ENCODE results near the gene PBX1. TPM values are rescaled to one million over a fixed set of nuclear protein-coding genes. Genes with fewer than 3 reads are reported as not detected.

PBX1 gene
- total and polyA plus RNA-seq, 2 donors (not counting 3 experiments of a cell fraction or from before 2014, with no cell fraction given): 10.7 to 24.1 TPM

DNA sequence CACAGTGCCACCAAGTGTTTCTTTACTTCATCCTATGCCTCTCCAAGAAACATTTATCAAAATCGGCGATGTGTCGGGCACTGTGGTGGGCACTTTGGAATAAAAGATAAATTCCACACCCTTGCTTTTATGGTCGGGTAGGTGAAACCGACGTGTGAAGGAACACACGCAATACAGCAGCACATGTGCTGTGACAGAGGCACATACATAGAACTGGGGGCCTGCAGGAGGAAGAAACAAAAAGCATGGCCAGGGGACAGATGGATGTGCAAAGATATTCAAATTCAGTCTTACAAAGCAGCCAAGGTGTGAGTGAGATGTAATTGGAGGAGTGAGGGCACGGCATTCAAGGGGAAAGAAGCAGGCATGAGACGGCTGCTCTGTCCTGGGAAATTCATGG is 282.0 kb downstream of the PBX1 start:
- dilution Hi-C loops (cut with MboI; ENCODE audit: extremely low pct_ligation_motif_present, low sequenced_read_pairs): no loop called here
- TF ChIP-seq GATA2 (IDR thresholded peaks at IDR 0.05; ENCODE audit: insufficient read depth, insufficient read length, low read depth, low read length) (no peak), FOS (IDR thresholded peaks at IDR 0.05; ENCODE audit: borderline replicate concordance, insufficient read depth, low read length) (no peak), EZH2 (IDR thresholded peaks at IDR 0.05; ENCODE audit: borderline replicate concordance, low read depth, low read length, severe bottlenecking) (no peak), JUN (IDR thresholded peaks at IDR 0.05; ENCODE audit: borderline replicate concordance, insufficient read depth, insufficient read length, low read depth) (no peak), POLR2A (IDR thresholded peaks at IDR 0.05; ENCODE audit: low read depth, low read length) (no peak), MYC (IDR thresholded peaks at IDR 0.05; ENCODE audit: low read depth, low read length) (no peak), POLR2AphosphoS5 (IDR thresholded peaks at IDR 0.05; ENCODE audit: insufficient read depth, low read depth, low read length) (no peak)
- TF ChIP-seq, protein P1, sequence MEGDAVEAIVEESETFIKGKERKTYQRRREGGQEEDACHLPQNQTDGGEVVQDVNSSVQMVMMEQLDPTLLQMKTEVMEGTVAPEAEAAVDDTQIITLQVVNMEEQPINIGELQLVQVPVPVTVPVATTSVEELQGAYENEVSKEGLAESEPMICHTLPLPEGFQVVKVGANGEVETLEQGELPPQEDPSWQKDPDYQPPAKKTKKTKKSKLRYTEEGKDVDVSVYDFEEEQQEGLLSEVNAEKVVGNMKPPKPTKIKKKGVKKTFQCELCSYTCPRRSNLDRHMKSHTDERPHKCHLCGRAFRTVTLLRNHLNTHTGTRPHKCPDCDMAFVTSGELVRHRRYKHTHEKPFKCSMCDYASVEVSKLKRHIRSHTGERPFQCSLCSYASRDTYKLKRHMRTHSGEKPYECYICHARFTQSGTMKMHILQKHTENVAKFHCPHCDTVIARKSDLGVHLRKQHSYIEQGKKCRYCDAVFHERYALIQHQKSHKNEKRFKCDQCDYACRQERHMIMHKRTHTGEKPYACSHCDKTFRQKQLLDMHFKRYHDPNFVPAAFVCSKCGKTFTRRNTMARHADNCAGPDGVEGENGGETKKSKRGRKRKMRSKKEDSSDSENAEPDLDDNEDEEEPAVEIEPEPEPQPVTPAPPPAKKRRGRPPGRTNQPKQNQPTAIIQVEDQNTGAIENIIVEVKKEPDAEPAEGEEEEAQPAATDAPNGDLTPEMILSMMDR (IDR thresholded peaks at IDR 0.05; ENCODE audit: extremely low read depth in 1 of 2, insufficient read depth in 1 of 2, low read depth in 1 of 2, low read length in 2 of 2): no peak
- TF ChIP-seq, protein P2, sequence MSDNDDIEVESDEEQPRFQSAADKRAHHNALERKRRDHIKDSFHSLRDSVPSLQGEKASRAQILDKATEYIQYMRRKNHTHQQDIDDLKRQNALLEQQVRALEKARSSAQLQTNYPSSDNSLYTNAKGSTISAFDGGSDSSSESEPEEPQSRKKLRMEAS (IDR thresholded peaks at IDR 0.05; ENCODE audit: insufficient read depth, insufficient read length): no peak
- FAIRE-seq (no peak), DNase-seq (ENCODE audit: low read depth, low spot score) (no peak)
- Histone ChIP-seq H3K9ac (replicated peaks; ENCODE audit: extremely low read depth, insufficient read depth, low read length) (no peak overlapping the region), H3K4me3 (replicated peaks in 1 of 3; ENCODE audit: insufficient read depth in 1 of 3, low read depth in 1 of 3, low read length in 3 of 3) (no peak overlapping the region), H3K9me1 (replicated peaks; ENCODE audit: control insufficient read depth, extremely low read depth, insufficient read depth, low read length) (no peaks in the 10 kb centered on the region), H3K4me2 (ENCODE audit: insufficient read depth, low read length) (no peak overlapping the region), H4K20me1 (replicated peaks; ENCODE audit: control insufficient read depth, extremely low read depth, insufficient read depth, low read length) (no peaks in the 10 kb centered on the region), H3K79me2 (ENCODE audit: control insufficient read depth, insufficient read depth, low read length) (no peaks in the 10 kb centered on the region), H3K36me3 (ENCODE audit: control insufficient read depth in 2 of 2, extremely low read depth in 1 of 2, insufficient read depth in 2 of 2, low read length in 2 of 2) (no peaks in the 10 kb centered on the region), H3K4me1 (ENCODE audit: control insufficient read depth, extremely low read depth, insufficient read depth, low read length) (no peaks in the 10 kb centered on the region), H3K27me3 (ENCODE audit: control insufficient read depth in 2 of 2, insufficient read depth in 2 of 2, low read length in 2 of 2) (no peaks in the 10 kb centered on the region), H2AFZ (ENCODE audit: low read depth, low read length) (no peak overlapping the region), H3K27ac (ENCODE audit: insufficient read depth, low read depth, low read length) (no peak overlapping the region), H3K9me3 (replicated peaks; ENCODE audit: control insufficient read depth, insufficient read depth, low read length) (no peaks in the 10 kb centered on the region)
- ChIA-PET POLR2A (no interaction called here), CTCF (no interaction called here)
- BruUV-seq (replicated peaks): no TSS peak
- intact Hi-C loops (cut with micrococcal nuclease): no loop called here
